NB4 (cell line): Measurements from ENCODE around the gene PRDM15.

ENCODE experiments used
- CTCF ChIP-seq: IDR thresholded peaks from one replicate; pipeline ENCODE4 v1.5.1; 2012; ENCODE audit warnings: low read depth, low read length
- POLR2A ChIP-seq: IDR thresholded peaks from 2 replicates; pipeline ENCODE4 v1.6.1; 2011; ENCODE audit warnings: mild to moderate bottlenecking; ENCODE audit not compliant: insufficient read length; ENCODE audit errors: extremely low read depth

- TF ChIP-seq CTCF (no peak), POLR2A (no peak)
Observed at GRCh38 chr21:41752231-41752681, 126.9 kb downstream of the PRDM15 start.
